Measurements from ENCODE around the gene CDH13.

The CDH13 gene

DNA sequence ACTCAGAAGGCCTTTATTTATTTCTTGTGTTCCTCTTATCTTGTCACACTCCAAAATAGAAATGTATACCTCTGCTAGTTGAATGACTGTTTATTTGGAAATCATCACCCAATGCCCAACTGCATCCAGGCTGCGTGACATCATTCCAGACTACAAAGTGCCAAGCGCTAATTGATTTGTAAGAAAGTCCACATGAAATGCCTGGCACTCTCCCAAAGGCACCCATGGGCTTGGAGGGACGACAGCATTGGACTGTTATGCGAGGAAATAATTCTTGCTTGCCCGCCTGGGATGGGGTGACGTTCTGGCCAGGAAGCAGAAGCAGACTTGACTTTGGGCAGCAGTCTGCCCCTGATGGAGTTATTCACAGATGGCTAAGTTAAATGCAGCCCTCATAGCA lies 165.9 kb downstream of the CDH13 start:
- Histone ChIP-seq H3K4me3 (replicated peaks; ENCODE audit: low read depth, low read length) (no peak overlapping the region), H3K27me3 (replicated peaks; ENCODE audit: control insufficient read depth, insufficient read depth, low read length) (no peaks in the 10 kb centered on the region; the same call in 1 of the 2 replicates), H3K36me3 (ENCODE audit: control insufficient read depth, insufficient read depth, low read length) (no peaks in the 10 kb centered on the region)
- TF ChIP-seq, protein P1, sequence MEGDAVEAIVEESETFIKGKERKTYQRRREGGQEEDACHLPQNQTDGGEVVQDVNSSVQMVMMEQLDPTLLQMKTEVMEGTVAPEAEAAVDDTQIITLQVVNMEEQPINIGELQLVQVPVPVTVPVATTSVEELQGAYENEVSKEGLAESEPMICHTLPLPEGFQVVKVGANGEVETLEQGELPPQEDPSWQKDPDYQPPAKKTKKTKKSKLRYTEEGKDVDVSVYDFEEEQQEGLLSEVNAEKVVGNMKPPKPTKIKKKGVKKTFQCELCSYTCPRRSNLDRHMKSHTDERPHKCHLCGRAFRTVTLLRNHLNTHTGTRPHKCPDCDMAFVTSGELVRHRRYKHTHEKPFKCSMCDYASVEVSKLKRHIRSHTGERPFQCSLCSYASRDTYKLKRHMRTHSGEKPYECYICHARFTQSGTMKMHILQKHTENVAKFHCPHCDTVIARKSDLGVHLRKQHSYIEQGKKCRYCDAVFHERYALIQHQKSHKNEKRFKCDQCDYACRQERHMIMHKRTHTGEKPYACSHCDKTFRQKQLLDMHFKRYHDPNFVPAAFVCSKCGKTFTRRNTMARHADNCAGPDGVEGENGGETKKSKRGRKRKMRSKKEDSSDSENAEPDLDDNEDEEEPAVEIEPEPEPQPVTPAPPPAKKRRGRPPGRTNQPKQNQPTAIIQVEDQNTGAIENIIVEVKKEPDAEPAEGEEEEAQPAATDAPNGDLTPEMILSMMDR (IDR thresholded peaks at IDR 0.05; ENCODE audit: insufficient read depth, low read length, poor library complexity, severe bottlenecking) = no peak
- no peak for DNase-seq (ENCODE audit: extremely low read depth, insufficient read length)

DNA sequence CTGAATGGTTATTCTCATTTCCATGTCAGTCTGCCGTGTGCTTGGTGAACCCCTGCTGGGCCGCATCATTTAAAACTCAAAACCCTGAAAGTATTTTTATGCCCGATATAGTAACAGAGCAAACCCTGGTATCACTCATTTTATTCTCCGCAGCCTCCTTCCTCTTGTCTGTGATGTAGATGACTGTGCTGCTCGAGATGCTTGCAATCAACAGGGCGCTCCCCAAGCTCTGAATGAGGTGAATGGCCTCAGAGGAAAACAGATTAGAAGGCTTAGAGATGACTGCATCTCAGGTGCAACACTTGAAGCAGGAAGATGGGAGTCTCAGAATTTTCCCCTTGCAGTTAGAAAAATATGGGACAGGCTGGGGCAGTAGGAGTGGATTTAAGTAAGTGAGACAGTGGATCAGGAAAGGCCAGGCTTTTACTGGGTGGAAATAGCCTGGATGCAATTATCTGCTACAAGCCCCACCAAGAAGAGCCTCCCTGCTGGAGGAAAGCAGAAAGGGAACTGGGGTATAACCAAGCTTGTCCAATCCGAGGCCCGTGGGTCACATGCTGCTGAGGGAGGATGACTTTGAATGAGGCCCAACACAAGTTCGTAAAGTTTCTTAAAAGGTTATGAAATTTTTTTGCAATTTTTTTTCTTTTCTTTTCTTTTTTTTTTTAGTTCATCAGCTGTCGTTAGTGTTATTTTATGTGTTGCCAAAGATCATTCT lies 166.9 kb downstream of the CDH13 start:
- no peaks in the 10 kb centered on the region for H3K36me3 ChIP-seq (ENCODE audit: control insufficient read depth, insufficient read depth, low read length)
- DNase-seq (ENCODE audit: extremely low read depth, insufficient read length) = no peak
- H3K27me3 ChIP-seq (replicated peaks; ENCODE audit: control insufficient read depth, insufficient read depth, low read length) = no peaks in the 10 kb centered on the region; the same call in 1 of the 2 replicates
- no peak overlapping the region for H3K4me3 ChIP-seq (replicated peaks; ENCODE audit: low read depth, low read length)
- TF ChIP-seq, protein P1 (IDR thresholded peaks at IDR 0.05; ENCODE audit: insufficient read depth, low read length, poor library complexity, severe bottlenecking) = no peak

DNA sequence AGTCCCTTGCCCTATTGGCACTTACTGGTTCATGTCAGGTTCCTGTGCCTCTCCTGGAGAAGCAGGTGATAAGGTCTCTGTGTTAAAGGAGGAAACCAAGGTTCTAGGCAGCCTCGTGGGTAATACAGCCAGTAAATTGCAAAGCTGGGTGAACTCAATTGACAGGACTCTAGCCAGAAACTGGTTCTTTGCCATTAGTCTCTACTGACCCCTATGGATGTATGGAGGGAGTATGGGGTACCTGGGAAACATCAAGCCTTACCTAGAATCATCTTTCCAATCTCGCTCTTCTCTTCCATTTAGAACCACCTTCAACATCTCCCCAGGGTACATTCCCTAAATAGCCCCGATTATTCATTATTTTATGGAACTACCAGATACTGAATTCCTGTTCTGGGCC lies 169.3 kb downstream of the CDH13 start:
- TF ChIP-seq, protein P1 (IDR thresholded peaks at IDR 0.05; ENCODE audit: insufficient read depth, low read length, poor library complexity, severe bottlenecking) = peak; percentile 10
- H3K27me3 ChIP-seq (replicated peaks; ENCODE audit: control insufficient read depth, insufficient read depth, low read length) = no peaks in the 10 kb centered on the region; the same call in 1 of the 2 replicates
- H3K36me3 ChIP-seq (ENCODE audit: control insufficient read depth, insufficient read depth, low read length) = no peaks in the 10 kb centered on the region
- no peak overlapping the region for H3K4me3 ChIP-seq (replicated peaks; ENCODE audit: low read depth, low read length)
- DNase-seq (ENCODE audit: extremely low read depth, insufficient read length) = no peak

DNA sequence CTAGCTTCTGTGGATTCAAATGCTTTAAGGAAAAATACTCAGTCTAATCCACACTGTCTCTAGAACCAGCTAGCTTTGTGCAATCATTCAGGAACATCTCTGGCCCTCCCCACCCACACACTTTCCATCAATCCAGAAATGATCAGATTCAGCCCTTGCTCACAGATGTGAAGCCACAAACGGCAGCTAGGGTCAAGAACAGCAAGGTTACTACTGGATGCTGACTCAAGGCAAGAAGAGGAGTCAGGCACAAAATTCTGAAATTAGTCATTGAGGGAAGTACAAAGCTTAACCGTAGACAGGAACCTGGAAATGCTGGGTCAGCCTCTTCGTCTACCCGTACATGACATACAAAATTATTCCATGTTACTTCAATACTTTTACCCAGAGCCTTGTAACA lies 174.6 kb downstream of the CDH13 start:
- DNase-seq (ENCODE audit: extremely low read depth, insufficient read length) = no peak
- no peaks in the 10 kb centered on the region for H3K27me3 ChIP-seq (replicated peaks; ENCODE audit: control insufficient read depth, insufficient read depth, low read length)
- TF ChIP-seq, protein P1 (IDR thresholded peaks at IDR 0.05; ENCODE audit: insufficient read depth, low read length, poor library complexity, severe bottlenecking) = no peak
- H3K36me3 ChIP-seq (ENCODE audit: control insufficient read depth, insufficient read depth, low read length) = no peaks in the 10 kb centered on the region
- no peak overlapping the region for H3K4me3 ChIP-seq (replicated peaks; ENCODE audit: low read depth, low read length)

DNA sequence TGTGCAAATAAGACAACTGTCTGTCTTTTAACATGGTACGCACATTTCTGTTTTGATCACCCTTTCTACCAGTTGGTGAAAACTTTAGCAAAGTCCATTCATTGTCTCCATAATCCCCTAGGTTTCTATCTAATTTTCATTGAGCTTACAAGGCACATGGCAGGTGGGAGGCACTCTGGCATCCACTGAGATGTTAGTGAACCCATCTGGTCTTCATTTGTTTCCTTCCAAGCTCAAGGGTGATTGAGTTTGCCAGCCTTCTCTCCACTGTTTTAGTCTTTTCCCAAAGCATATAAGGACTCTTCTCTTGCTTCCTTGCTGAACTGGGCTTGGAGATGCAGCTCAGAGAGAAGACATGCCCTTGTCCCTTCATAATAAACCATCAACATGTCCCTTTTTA lies 179.1 kb downstream of the CDH13 start:
- TF ChIP-seq, protein P1 (IDR thresholded peaks at IDR 0.05; ENCODE audit: insufficient read depth, low read length, poor library complexity, severe bottlenecking) = no peak
- DNase-seq (ENCODE audit: extremely low read depth, insufficient read length) = no peak
- H3K27me3 ChIP-seq (replicated peaks; ENCODE audit: control insufficient read depth, insufficient read depth, low read length) = no peaks in the 10 kb centered on the region; the same call in 1 of the 2 replicates
- no peak overlapping the region for H3K4me3 ChIP-seq (replicated peaks; ENCODE audit: low read depth, low read length)
- no peaks in the 10 kb centered on the region for H3K36me3 ChIP-seq (ENCODE audit: control insufficient read depth, insufficient read depth, low read length)
